ENCODE data around the gene PHACTR1.

GRCh38 chr6:12955956-12956355, 239.4 kb downstream of the PHACTR1 start:
- TF ChIP-seq CSRNP3 (CRISPR knock-in tag; IDR thresholded peaks at IDR 0.05) (no peak), PPARA (CRISPR knock-in tag; IDR thresholded peaks at IDR 0.05; ENCODE audit: borderline replicate concordance) (no peak), ZFP30 (CRISPR knock-in tag; IDR thresholded peaks at IDR 0.05) (no peak), ARNTL (CRISPR knock-in tag; IDR thresholded peaks at IDR 0.05; ENCODE audit: borderline replicate concordance, low read depth) (no peak), TCF4 (CRISPR knock-in tag; IDR thresholded peaks at IDR 0.05; ENCODE audit: borderline replicate concordance) (no peak), SNAI2 (CRISPR knock-in tag; IDR thresholded peaks at IDR 0.05) (no peak), TSHZ2 (CRISPR knock-in tag; IDR thresholded peaks at IDR 0.05) (no peak), CREB5 (CRISPR knock-in tag; IDR thresholded peaks at IDR 0.05; ENCODE audit: low read depth) (no peak)

All from SK-N-SH treated with all-trans-retinoic acid at 6 μM for 48 hours (cell line).